GM12878 (cell line): ENCODE data around the gene ELK3. TPM values are rescaled to one million over a fixed set of nuclear protein-coding genes. Genes with fewer than 3 reads are reported as not detected.

ENCODE experiments used
- CEBPZ ChIP-seq: fragments of 150-350 bp; IDR thresholded peaks from 2 replicates; pipeline ENCODE4 v1.6.1; 2016; ENCODE audit warnings: low read depth, low read length
- NR2C1 ChIP-seq: fragments of 450-650 bp; IDR thresholded peaks from 2 replicates; pipeline ENCODE4 v1.6.1; 2017; ENCODE audit warnings: antibody characterized with exemption, mild to moderate bottlenecking, moderate library complexity
- PAX8 ChIP-seq: fragments of 450-650 bp; IDR thresholded peaks from 2 replicates; pipeline ENCODE4 v1.6.1; 2017; ENCODE audit warnings: mild to moderate bottlenecking, moderate library complexity
- RFX5 ChIP-seq: IDR thresholded peaks from 2 replicates; pipeline ENCODE4 v1.6.1; 2011; ENCODE audit warnings: low read depth, low read length, improper control_type of control experiment
- polyA plus RNA-seq, 11 experiments: library from polyadenylated mRNA; depleted of rRNA in 4 of 11; unstranded in 6 of 11; stranded (reverse) in 5 of 11; fragments of >200 nt; fragmentation: Nextera tagmentation in 4 of 11; fragmentation: Illumina TruSeq in 1 of 11; extraction: Ambion mirVana in 4 of 11; extraction: Trizol in 1 of 11; gene quantifications; 1 replicate in 1 of 11; 2 replicates in 10 of 11; pipeline versions ENCODE4 v1.2.1 to v1.2.3, GENCODE V29; 2011 to 2016; ENCODE audit warnings: inconsistent platforms in 2 of 11, missing spikeins in 2 of 11, low read depth in 1 of 11
- total RNA-seq, 4 experiments: library from RNA; depleted of rRNA in 3 of 4; stranded (reverse); fragments of >200 nt in 3 of 4; fragmentation: Illumina TruSeq in 1 of 4; extraction: Trizol in 1 of 4; gene quantifications; 2 replicates each; pipeline versions ENCODE4 v1.2.1 to v1.2.3, GENCODE V29; 2013 to 2021
- TF ChIP-seq, protein P1 (sequence below): IDR thresholded peaks from 2 replicates; pipeline ENCODE4 v1.6.1; 2012; ENCODE audit warnings: mild to moderate bottlenecking, low read depth, low read length

The ELK3 gene
- total and polyA plus RNA-seq, 10 of the 15 experiments (the other 5 are each of a cell fraction or from before 2014, with no cell fraction given): 0.37 to 4.8 (median 0.88) TPM

DNA sequence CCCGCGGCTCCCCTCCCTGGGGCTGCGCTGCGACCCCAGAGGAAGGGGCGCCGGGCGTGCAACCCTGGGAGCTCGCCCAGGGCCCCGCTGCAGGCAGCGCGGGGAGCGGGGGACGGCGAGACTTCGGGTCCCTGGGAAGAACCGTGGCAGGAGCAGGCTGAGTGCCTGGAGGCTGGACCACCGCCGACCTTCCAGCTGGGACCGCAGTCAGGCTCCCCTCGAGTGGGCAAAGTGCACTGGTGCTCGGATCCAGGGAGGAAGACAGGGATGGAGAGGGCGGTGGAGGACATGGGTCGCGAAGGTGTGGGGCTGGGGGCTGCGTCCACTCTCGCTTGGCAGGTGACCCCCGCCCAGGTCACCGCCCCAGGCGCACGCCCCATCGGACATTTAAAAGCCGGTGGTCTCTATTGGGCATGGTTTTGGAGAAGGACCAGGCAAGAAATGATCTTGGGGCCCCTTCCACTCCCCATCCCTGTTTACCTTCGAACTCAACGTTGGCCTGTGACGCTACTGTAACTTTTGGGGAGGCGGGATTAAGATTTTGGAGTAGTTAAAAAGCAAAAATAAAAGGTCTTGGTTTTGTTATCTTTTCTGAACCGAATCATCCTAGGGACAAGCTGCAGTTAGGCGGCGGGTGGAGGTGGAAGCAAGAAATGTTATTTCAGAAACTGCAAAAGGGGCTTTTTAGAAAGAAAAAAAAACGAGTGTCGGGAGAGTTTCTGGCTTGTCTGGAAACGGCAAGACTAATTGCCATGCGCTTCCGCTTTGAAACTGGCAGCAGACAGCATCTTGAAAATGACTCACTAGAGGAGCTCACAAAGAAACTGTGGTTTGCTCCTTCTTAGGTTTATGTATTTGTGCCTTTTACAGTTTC, 1.0 kb downstream of the ELK3 start (continued):
- no peak for TF ChIP-seq PAX8
- TF ChIP-seq, protein P1, sequence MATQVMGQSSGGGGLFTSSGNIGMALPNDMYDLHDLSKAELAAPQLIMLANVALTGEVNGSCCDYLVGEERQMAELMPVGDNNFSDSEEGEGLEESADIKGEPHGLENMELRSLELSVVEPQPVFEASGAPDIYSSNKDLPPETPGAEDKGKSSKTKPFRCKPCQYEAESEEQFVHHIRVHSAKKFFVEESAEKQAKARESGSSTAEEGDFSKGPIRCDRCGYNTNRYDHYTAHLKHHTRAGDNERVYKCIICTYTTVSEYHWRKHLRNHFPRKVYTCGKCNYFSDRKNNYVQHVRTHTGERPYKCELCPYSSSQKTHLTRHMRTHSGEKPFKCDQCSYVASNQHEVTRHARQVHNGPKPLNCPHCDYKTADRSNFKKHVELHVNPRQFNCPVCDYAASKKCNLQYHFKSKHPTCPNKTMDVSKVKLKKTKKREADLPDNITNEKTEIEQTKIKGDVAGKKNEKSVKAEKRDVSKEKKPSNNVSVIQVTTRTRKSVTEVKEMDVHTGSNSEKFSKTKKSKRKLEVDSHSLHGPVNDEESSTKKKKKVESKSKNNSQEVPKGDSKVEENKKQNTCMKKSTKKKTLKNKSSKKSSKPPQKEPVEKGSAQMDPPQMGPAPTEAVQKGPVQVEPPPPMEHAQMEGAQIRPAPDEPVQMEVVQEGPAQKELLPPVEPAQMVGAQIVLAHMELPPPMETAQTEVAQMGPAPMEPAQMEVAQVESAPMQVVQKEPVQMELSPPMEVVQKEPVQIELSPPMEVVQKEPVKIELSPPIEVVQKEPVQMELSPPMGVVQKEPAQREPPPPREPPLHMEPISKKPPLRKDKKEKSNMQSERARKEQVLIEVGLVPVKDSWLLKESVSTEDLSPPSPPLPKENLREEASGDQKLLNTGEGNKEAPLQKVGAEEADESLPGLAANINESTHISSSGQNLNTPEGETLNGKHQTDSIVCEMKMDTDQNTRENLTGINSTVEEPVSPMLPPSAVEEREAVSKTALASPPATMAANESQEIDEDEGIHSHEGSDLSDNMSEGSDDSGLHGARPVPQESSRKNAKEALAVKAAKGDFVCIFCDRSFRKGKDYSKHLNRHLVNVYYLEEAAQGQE: no peak
- TF ChIP-seq NR2C1: no peak
- TF ChIP-seq CEBPZ: no peak
- no peak for TF ChIP-seq RFX5
